LNCAP (cell line): ENCODE measurements around the gene ERF.

Experiments used
- CTCF ChIP-seq: fragments of 450-650 bp; IDR thresholded peaks from 2 replicates; pipeline ENCODE4 v1.5.1; 2017; ENCODE audit warnings: mild to moderate bottlenecking

The ERF gene

GRCh38 chr19:42251572-42252358 is 3.2 kb downstream of the ERF start:
- TF ChIP-seq CTCF = no peak

GRCh38 chr19:42250666-42251531 is 4.0 kb downstream of the ERF start:
- TF ChIP-seq CTCF = no peak

GRCh38 chr19:42250183-42250665 is 4.7 kb downstream of the ERF start:
- no peak for TF ChIP-seq CTCF

- no peak for TF ChIP-seq CTCF
Observed at GRCh38 chr19:42249769-42250168, 5.2 kb downstream of the ERF start.

- no peak for TF ChIP-seq CTCF
Observed at GRCh38 chr19:42249149-42249750, 5.7 kb downstream of the ERF start.

GRCh38 chr19:42248270-42249148 is 6.4 kb downstream of the ERF start:
- TF ChIP-seq CTCF = no peak
